Stimulated activated naive CD8-positive, alpha-beta T cell treated with anti-CD3 and anti-CD28 coated beads, Interleukin-15, Interleukin-2, amounts not matched to agents 100 ng/mL and 50 ng/mL, for 24 hours (primary cell): Measurements from ENCODE around the gene NFATC2.

Experiments used
- H3K27ac Mint-ChIP-seq: one replicate; pipeline ENCODE4 v1.8.0; 2021; ENCODE audit warnings: mild to moderate bottlenecking, mixed read lengths
- H3K27me3 Mint-ChIP-seq: one replicate; pipeline ENCODE4 v1.8.0; 2021; ENCODE audit warnings: mixed read lengths
- H3K36me3 Mint-ChIP-seq: one replicate; pipeline ENCODE4 v1.8.0; 2021; ENCODE audit warnings: low read depth, mixed read lengths
- H3K4me1 Mint-ChIP-seq: one replicate; pipeline ENCODE4 v1.8.0; 2021; ENCODE audit warnings: low read depth, mixed read lengths
- H3K4me3 Mint-ChIP-seq: one replicate; pipeline ENCODE4 v1.8.0; 2021; ENCODE audit warnings: mild to moderate bottlenecking, mixed read lengths
- H3K9me3 Mint-ChIP-seq: one replicate; pipeline ENCODE4 v1.8.0; 2021; ENCODE audit warnings: mixed read lengths

NFATC2 gene

GRCh38 chr20:51380401-51381385, 161.8 kb downstream of the NFATC2 start:
- no peaks in the 10 kb centered on the region for H3K9me3 Mint-ChIP-seq
- H3K27ac Mint-ChIP-seq = peak overlapping the region; percentile 34
- H3K27me3 Mint-ChIP-seq = no peaks in the 10 kb centered on the region
- peaks cover 33% of the 10 kb centered on the region for H3K4me1 Mint-ChIP-seq
- peaks cover 17% of the 10 kb centered on the region for H3K36me3 Mint-ChIP-seq
- H3K4me3 Mint-ChIP-seq = no peak overlapping the region

DNA sequence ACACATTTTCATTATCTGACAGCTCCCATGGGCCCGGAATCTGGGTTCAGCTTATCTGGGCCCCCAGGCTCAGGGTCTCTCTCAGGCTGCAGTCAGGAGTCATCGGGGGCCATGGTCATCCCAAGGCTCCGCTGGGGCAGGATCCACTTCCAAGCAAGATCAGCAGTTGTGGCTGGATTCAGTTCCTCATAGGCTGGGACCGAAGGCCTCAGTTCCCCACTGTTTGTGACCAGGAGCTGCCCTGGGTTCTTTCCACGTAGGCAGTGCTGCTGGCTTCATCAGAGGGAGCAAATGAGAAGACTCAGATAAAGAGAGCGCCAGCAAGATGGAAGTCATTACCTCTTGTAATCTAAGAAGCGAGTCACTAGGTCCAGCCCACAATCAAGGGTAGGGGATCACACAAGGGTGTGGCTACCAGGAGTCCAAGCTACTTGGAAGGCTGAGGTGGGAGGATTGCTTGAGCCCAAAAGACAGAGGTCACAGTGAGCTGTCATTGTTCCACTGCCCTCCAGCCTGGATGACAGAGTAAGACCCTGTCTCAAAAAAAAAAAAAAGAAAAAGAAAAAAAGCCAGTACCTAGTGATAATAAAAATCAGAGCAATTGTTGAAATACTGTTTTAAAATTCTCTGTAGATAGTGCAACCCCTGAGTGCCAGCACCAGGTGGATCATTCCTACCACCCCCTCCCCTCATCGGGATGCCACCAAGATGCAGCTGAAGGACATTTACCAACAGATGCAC, 162.7 kb downstream of the NFATC2 start:
- Mint-ChIP-seq H3K4me1 (peaks cover 24% of the 10 kb centered on the region), H3K9me3 (no peaks in the 10 kb centered on the region), H3K27me3 (no peaks in the 10 kb centered on the region)

DNA sequence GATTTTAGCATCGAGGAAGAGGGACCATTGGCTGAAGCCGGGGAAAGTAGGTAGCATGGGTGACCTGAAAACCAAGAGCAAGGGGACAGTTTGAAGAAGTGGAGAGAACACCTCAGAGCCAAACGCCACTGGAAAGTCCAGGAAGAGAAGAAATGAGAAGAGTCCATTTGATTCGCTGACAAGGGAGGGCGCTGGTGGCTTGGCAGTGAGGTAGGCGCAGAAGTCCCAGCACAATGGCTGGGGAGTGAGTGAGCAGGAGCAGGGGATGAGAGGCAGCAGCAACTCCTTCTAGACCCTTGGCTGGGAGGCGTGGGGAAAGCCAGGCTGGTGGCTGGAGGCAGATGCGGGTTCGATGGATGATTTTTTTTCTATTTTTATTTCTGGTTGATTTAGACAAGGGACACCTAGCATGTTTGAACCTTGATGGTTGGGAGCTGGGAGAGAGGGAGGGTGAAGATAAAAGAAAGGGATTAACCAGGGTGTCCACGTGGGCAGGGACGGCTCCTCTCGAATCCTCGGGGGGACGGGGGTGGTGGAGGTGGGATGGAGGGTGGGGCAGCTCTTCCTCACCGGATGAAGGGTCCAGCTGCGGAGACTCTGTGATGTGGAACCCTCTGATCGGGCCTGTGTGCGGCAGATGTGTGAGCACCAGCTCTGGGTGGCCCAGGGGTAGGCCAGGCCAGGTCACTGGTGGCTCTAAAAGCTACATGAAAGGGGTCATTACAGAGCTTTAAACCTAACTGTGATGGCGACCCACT, 164.2 kb downstream of the NFATC2 start:
- H3K36me3 Mint-ChIP-seq = no peaks in the 10 kb centered on the region
- H3K4me3 Mint-ChIP-seq = no peak overlapping the region
- H3K9me3 Mint-ChIP-seq = no peaks in the 10 kb centered on the region
- peak overlapping the region; percentile 5 for H3K27ac Mint-ChIP-seq
- H3K27me3 Mint-ChIP-seq = no peaks in the 10 kb centered on the region
- peaks cover 10% of the 10 kb centered on the region for H3K4me1 Mint-ChIP-seq

More for the DNA sequence above, 162.7 kb downstream of the NFATC2 start:
- H3K36me3 Mint-ChIP-seq = peaks cover 9% of the 10 kb centered on the region
- no peak overlapping the region for H3K4me3 Mint-ChIP-seq
- no peak overlapping the region for H3K27ac Mint-ChIP-seq

DNA sequence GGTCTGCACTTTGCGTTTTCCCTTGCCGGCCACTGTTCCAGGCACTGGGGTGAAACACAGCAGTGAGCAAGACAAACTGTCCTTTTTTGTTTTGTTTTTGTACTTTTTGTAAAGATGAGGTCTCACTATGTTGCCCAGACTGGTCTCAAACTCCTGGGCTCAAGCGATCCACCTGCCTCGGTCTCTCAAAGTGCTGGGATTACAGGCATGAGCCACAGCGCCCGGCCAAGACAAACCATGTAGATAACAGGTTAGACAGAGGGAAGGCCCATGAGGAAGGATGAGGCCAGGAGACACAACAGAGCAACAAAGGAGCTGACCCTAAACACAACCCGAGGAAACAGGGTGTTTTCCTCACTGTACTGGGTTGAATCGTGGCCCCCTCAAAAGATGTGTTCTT, 165.4 kb downstream of the NFATC2 start:
- H3K27me3 Mint-ChIP-seq = no peaks in the 10 kb centered on the region
- no peaks in the 10 kb centered on the region for H3K36me3 Mint-ChIP-seq
- H3K4me1 Mint-ChIP-seq = peaks cover 10% of the 10 kb centered on the region
- no peaks in the 10 kb centered on the region for H3K9me3 Mint-ChIP-seq
- H3K27ac Mint-ChIP-seq = no peak overlapping the region
- H3K4me3 Mint-ChIP-seq = no peak overlapping the region

- H3K27me3 Mint-ChIP-seq = no peaks in the 10 kb centered on the region
- H3K4me1 Mint-ChIP-seq = peaks cover 10% of the 10 kb centered on the region
- H3K36me3 Mint-ChIP-seq = no peaks in the 10 kb centered on the region
- no peak overlapping the region for H3K27ac Mint-ChIP-seq
- no peaks in the 10 kb centered on the region for H3K9me3 Mint-ChIP-seq
- H3K4me3 Mint-ChIP-seq = no peak overlapping the region
Observed at GRCh38 chr20:51376111-51376510, 166.4 kb downstream of the NFATC2 start.

DNA sequence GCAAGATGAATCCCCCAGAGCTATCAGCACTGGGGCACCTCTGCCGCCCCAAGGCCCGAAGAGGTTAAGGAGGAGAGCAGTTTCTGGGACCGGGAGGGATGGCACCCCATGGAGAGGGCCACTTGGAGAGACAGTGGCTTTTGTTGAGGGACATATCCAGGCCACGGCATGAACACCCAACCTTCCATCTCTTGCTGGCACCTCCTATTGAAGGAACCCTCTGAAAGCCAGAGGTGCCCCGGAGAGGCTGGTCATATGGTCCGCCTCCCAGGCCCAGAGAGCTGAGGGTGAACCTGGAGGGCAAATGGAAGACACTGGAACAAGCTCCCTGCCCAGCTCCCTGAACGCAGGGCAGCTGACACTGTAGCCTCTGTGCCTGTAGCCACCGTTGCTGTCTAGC, 167.0 kb downstream of the NFATC2 start:
- Mint-ChIP-seq H3K36me3 (no peaks in the 10 kb centered on the region), H3K4me3 (no peak overlapping the region), H3K27ac (no peak overlapping the region), H3K4me1 (peaks cover 10% of the 10 kb centered on the region), H3K27me3 (no peaks in the 10 kb centered on the region), H3K9me3 (no peaks in the 10 kb centered on the region)

DNA sequence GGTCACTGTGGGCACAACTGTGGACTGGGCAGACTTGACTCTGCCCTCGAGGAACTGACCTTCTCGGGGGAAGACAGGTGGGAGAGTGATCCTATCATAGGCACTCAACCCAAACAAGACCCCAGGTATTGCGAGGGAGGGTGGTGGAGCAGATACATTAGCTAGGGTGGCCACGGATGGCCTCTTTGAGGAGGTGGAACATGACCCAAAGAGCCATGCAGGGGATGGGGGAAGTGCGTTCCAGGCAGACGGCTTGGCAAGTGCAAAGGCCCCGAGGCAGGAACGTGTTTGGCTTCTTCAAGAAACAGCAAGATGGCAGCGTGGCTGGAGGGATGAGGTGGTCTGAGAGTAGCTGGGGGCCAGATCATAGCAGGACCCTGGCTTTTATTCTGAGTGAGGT, 167.6 kb downstream of the NFATC2 start:
- no peaks in the 10 kb centered on the region for H3K36me3 Mint-ChIP-seq
- no peaks in the 10 kb centered on the region for H3K27me3 Mint-ChIP-seq
- no peak overlapping the region for H3K4me3 Mint-ChIP-seq
- peaks cover 5% of the 10 kb centered on the region for H3K4me1 Mint-ChIP-seq
- H3K27ac Mint-ChIP-seq = no peak overlapping the region
- no peaks in the 10 kb centered on the region for H3K9me3 Mint-ChIP-seq

- H3K4me3 Mint-ChIP-seq = no peak overlapping the region
- H3K4me1 Mint-ChIP-seq = peaks cover under 1% of the 10 kb centered on the region
- no peaks in the 10 kb centered on the region for H3K36me3 Mint-ChIP-seq
- H3K27ac Mint-ChIP-seq = no peak overlapping the region
- H3K9me3 Mint-ChIP-seq = no peaks in the 10 kb centered on the region
- H3K27me3 Mint-ChIP-seq = no peaks in the 10 kb centered on the region
Observed at GRCh38 chr20:51374456-51374830, 168.1 kb downstream of the NFATC2 start.

DNA sequence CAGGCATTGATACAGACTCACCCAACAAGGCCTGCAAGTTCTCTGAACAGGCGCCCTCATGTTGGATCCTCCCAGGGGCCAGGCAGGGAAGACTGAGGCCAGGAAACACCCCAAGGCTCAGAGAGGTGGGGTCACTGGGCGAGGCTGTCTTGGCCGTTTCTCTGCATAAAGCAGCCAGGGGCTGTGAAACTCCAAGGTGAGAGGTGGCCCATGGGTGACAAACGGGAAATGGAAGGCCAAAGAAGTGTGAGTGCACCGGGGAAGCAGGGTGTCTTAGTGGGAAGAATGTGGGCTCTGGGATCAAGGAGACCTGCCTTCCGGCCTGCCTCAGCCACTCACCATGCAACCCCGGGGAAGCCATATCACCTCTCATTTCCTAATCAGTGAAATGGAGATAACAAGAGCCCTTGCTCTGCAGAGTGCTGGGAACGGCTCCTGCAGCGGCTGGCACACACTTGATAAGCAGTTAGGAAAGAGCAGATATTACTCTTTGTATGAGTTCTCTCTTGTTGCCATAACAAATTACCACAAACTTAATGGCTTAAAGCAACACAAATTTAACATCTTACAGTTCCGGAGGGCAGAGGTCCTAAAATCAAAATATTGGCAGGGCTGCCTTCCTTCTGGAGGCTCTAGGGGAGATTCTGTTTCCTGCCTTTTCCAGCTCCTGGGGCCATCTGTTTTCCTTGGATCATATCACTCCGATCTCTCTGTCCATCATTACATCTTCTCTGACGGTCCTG, 168.6 kb downstream of the NFATC2 start:
- H3K9me3 Mint-ChIP-seq = no peaks in the 10 kb centered on the region
- no peaks in the 10 kb centered on the region for H3K36me3 Mint-ChIP-seq
- peaks cover 2% of the 10 kb centered on the region for H3K4me1 Mint-ChIP-seq
- no peak overlapping the region for H3K4me3 Mint-ChIP-seq
- no peak overlapping the region for H3K27ac Mint-ChIP-seq
- H3K27me3 Mint-ChIP-seq = no peaks in the 10 kb centered on the region

DNA sequence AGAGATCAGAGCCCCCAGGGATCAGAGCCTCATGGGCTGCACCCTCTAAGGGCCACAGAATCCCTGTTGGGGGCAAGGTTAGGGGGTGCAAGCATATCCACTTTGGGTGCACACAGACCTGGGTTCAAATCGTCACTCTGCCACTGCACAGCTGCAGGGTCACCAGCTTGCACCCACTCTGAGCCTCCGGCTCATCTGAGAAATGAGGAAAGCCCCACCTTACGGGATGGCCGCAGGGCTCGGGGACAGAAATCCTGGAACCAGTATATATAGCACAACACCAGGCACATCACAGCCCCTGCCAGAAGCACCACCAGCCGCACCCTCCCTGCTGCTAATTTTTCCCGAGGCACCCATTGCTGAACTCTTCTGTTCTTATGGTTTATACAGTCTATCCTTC, 169.6 kb downstream of the NFATC2 start:
- Mint-ChIP-seq H3K36me3 (no peaks in the 10 kb centered on the region), H3K4me1 (peaks cover 4% of the 10 kb centered on the region), H3K27me3 (no peaks in the 10 kb centered on the region), H3K27ac (no peak overlapping the region), H3K9me3 (no peaks in the 10 kb centered on the region), H3K4me3 (no peak overlapping the region)

DNA sequence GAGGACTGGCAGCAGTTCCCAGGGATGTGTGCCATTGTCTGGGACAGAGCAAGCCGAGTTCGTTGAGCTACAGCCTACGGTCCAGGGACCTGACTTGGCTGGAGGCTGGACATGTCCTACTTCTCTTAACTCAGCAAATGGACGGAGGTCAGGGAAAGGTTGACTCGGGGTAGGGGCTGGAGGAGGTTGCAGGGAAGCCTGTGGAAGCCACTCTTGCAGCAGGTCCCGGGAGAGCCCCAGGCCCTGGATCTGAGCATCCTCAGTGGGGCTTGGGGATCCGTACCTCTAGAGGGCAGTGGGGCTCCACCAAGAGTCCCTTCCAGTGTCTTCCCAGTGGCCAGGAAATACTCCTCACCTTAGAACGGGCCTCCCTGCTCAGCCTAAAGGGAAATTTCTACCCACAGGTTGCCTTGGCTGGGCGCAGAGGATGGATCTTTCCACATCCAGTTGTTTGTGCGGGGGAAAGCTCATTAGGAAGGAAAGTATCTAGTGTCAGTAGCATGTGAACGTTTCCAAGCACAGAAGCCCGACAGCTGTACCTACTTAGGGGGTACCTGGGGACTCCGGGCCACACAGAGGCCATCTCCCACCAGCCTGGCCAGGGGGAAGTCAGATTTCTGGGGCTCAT, 170.2 kb downstream of the NFATC2 start:
- no peaks in the 10 kb centered on the region for H3K27me3 Mint-ChIP-seq
- H3K36me3 Mint-ChIP-seq = no peaks in the 10 kb centered on the region
- no peaks in the 10 kb centered on the region for H3K9me3 Mint-ChIP-seq
- H3K4me1 Mint-ChIP-seq = peaks cover 4% of the 10 kb centered on the region
- no peak overlapping the region for H3K4me3 Mint-ChIP-seq
- no peak overlapping the region for H3K27ac Mint-ChIP-seq

DNA sequence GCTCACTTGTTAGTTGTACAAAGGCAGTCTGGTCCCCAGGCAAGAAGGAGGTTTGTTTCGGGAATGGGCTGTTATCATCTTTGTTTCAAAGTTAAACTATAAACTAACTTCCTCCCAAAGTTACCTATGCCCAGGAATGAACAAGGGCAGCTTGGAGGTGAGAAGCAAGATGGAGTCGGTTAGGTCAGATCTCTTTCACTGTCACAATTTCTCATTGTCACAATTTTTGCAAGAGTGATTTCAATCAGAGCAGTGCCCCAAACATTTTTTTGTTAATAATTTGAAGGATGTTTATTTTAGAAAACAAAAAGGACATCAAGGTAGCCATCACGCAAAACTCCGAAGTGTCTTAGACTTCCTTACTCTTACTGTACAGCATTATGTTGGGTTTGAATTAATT, 170.8 kb downstream of the NFATC2 start:
- Mint-ChIP-seq H3K27ac (no peak overlapping the region), H3K4me3 (no peak overlapping the region), H3K36me3 (no peaks in the 10 kb centered on the region), H3K4me1 (peaks cover 4% of the 10 kb centered on the region), H3K27me3 (no peaks in the 10 kb centered on the region), H3K9me3 (no peaks in the 10 kb centered on the region)

DNA sequence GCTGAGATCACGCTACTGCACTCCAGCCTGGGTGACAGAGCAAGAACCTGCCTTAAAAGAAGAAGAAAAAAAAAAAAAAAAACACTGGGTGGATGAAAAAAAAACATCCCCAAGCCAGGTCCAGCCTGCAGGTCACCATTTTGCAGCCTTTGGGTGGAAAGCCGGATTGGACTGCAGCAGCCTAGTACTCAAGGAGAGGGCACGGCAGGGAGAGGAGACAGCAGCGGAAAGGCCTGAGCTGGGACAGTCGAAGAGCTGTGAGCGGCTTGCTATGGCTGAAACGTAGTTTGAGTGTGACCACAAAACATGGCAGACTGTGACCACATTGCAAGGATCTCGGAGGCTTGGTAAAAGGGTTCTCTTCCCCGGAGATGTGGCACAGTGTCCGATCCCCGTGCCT, 173.0 kb downstream of the NFATC2 start:
- Mint-ChIP-seq H3K4me1 (peaks cover 4% of the 10 kb centered on the region), H3K36me3 (no peaks in the 10 kb centered on the region), H3K27ac (no peak overlapping the region), H3K9me3 (no peaks in the 10 kb centered on the region), H3K27me3 (no peaks in the 10 kb centered on the region), H3K4me3 (no peak overlapping the region)
